Common myeloid progenitor, CD34-positive (primary cell): ENCODE measurements around the gene RASA1.

ENCODE experiments used
- CTCF ChIA-PET: fragments of 350-600 bp; sonication (Branson Sonifier 250); formaldehyde crosslinking; loops from one replicate; lab custom pipeline; 2021; ENCODE audit warnings: antibody characterized with exemption; lab: Charles Lee
- POLR2A ChIA-PET: fragments of 350-600 bp; sonication (Branson Sonifier 250); formaldehyde crosslinking; loops from one replicate; lab custom pipeline; 2021; ENCODE audit warnings: antibody characterized with exemption; lab: Charles Lee
- DNase-seq, 3 donors: peaks; one replicate each; pipeline versions ENCODE4 v3.0.0 to v3.0.0-alpha.2; 2013
- H3K27ac ChIP-seq, 2 experiments: 1 replicate in 1 of 2; 2 replicates in 1 of 2; pipeline ENCODE4 v1.7.0; 2013; ENCODE audit warnings: inconsistent platforms in 2 of 2, low read length in 2 of 2, mild to moderate bottlenecking in 2 of 2, low read depth in 1 of 2, moderate library complexity in 1 of 2; ENCODE audit not compliant: severe bottlenecking in 2 of 2, insufficient read depth in 1 of 2, poor library complexity in 1 of 2
- H3K27me3 ChIP-seq, 5 experiments: replicated peaks in 2 of 5; 1 replicate in 3 of 5; 2 replicates in 2 of 5; pipeline versions ENCODE4 v1.6.1 to v1.7.0; 2013; ENCODE audit warnings: low read length in 4 of 5, mild to moderate bottlenecking in 2 of 5, moderate library complexity in 2 of 5, inconsistent platforms in 1 of 5; ENCODE audit not compliant: insufficient read depth in 5 of 5, control insufficient read depth in 4 of 5
- H3K36me3 ChIP-seq, 4 experiments: 1 replicate in 2 of 4; 2 replicates in 2 of 4; pipeline versions ENCODE4 v1.6.1 to v1.7.0; 2013; ENCODE audit warnings: low read length in 3 of 4, control low read depth in 1 of 4, mild to moderate bottlenecking in 1 of 4; ENCODE audit not compliant: control insufficient read depth in 4 of 4, insufficient read depth in 4 of 4
- H3K4me1 ChIP-seq, 4 experiments: 1 replicate in 3 of 4; 2 replicates in 1 of 4; pipeline versions ENCODE4 v1.6.1 to v1.7.1; 2013; ENCODE audit warnings: low read length in 3 of 4, mild to moderate bottlenecking in 3 of 4, control low read depth in 1 of 4, inconsistent platforms in 1 of 4, moderate library complexity in 1 of 4; ENCODE audit not compliant: control insufficient read depth in 4 of 4, insufficient read depth in 4 of 4; ENCODE audit errors: control extremely low read depth in 1 of 4
- H3K4me3 ChIP-seq, 7 experiments: 1 replicate in 4 of 7; 2 replicates in 3 of 7; pipeline versions ENCODE4 v1.5.1 to v1.7.0; 2013; ENCODE audit warnings: mild to moderate bottlenecking in 7 of 7, low read length in 6 of 7, moderate library complexity in 6 of 7, inconsistent platforms in 2 of 7, low read depth in 2 of 7, control low read depth in 1 of 7; ENCODE audit not compliant: insufficient read depth in 4 of 7, control insufficient read depth in 1 of 7; ENCODE audit errors: extremely low read depth in 1 of 7
- H3K9me3 ChIP-seq, 5 experiments: 1 replicate in 4 of 5; 2 replicates in 1 of 5; pipeline versions ENCODE4 v1.6.1 to v1.7.1; 2013; ENCODE audit warnings: low read length in 4 of 5, mild to moderate bottlenecking in 2 of 5, inconsistent platforms in 1 of 5, low read depth in 1 of 5, moderate library complexity in 1 of 5; ENCODE audit not compliant: control insufficient read depth in 4 of 5, insufficient read depth in 2 of 5; ENCODE audit errors: control extremely low read depth in 1 of 5
- WGBS: methylation state at CpG from one replicate; pipeline ENCODE4 v1.1.5; 2013; ENCODE audit not compliant: insufficient coverage; 5-methylcytosine and 5-hydroxymethylcytosine counted together

The RASA1 gene

GRCh38 chr5:87423755-87424154 is 156.1 kb downstream of the RASA1 start:
- Histone ChIP-seq H3K4me1 (no peaks in the 10 kb centered on the region), H3K27me3 (no peaks in the 10 kb centered on the region), H3K27ac (no peak overlapping the region), H3K36me3 (no peaks in the 10 kb centered on the region), H3K4me3 (no peak overlapping the region), H3K9me3 (no peaks in the 10 kb centered on the region)
- DNase-seq = no peak
- CTCF ChIA-PET = no interaction called here
- WGBS = no CpG with 5 or more reads among the region's 1 CpG
- POLR2A ChIA-PET = no interaction called here

- Histone ChIP-seq H3K9me3 (no peaks in the 10 kb centered on the region), H3K27ac (no peak overlapping the region), H3K27me3 (peaks cover 0 to 4% (median 0%) of the 10 kb centered on the region in 5 experiments), H3K36me3 (no peaks in the 10 kb centered on the region), H3K4me1 (no peaks in the 10 kb centered on the region), H3K4me3 (no peak overlapping the region)
- CTCF ChIA-PET = no interaction called here
- DNase-seq = no peak
- POLR2A ChIA-PET = no interaction called here
Measured at GRCh38 chr5:87430863-87431457, 163.3 kb downstream of the RASA1 start.

GRCh38 chr5:87432460-87432859 is 164.8 kb downstream of the RASA1 start:
- CTCF ChIA-PET = no interaction called here

GRCh38 chr5:87433945-87434344 is 166.3 kb downstream of the RASA1 start:
- DNase-seq = no peak
- H3K9me3 ChIP-seq = no peaks in the 10 kb centered on the region
- WGBS = no CpG with 5 or more reads among the region's 1 CpG
- H3K27ac ChIP-seq = no peak overlapping the region
- ChIA-PET POLR2A (no interaction called here), CTCF (no interaction called here)
- H3K4me3 ChIP-seq = no peak overlapping the region
- H3K27me3 ChIP-seq = peaks cover 0 to 4% (median 0%) of the 10 kb centered on the region in 5 experiments
- H3K36me3 ChIP-seq = no peaks in the 10 kb centered on the region
- H3K4me1 ChIP-seq = no peaks in the 10 kb centered on the region

More at GRCh38 chr5:87432460-87432859, 164.8 kb downstream of the RASA1 start:
- Histone ChIP-seq H3K4me1 (no peaks in the 10 kb centered on the region), H3K4me3 (no peak overlapping the region), H3K27ac (no peak overlapping the region), H3K27me3 (peaks cover 0 to 4% (median 0%) of the 10 kb centered on the region in 5 experiments), H3K9me3 (no peaks in the 10 kb centered on the region), H3K36me3 (no peaks in the 10 kb centered on the region)
- 50% methylated on average over 1 of the region's 2 CpGs for WGBS
- POLR2A ChIA-PET = no interaction called here
- no peak for DNase-seq

- Histone ChIP-seq H3K27me3 (peaks cover 0 to 4% (median 0%) of the 10 kb centered on the region in 5 experiments), H3K4me3 (no peak overlapping the region), H3K36me3 (no peaks in the 10 kb centered on the region), H3K4me1 (no peaks in the 10 kb centered on the region), H3K27ac (no peak overlapping the region), H3K9me3 (no peaks in the 10 kb centered on the region)
- WGBS = no CpG with 5 or more reads among the region's 1 CpG
- ChIA-PET POLR2A (no interaction called here), CTCF (no interaction called here)
- no peak for DNase-seq
Measured at GRCh38 chr5:87434461-87434860, 166.8 kb downstream of the RASA1 start.

- DNase-seq = no peak
- Histone ChIP-seq H3K4me3 (no peak overlapping the region), H3K4me1 (no peaks in the 10 kb centered on the region), H3K9me3 (no peaks in the 10 kb centered on the region), H3K27me3 (peaks cover 0 to 4% (median 0%) of the 10 kb centered on the region in 5 experiments), H3K27ac (no peak overlapping the region), H3K36me3 (no peaks in the 10 kb centered on the region)
- WGBS = no CpG with 5 or more reads among the region's 2 CpGs
- CTCF ChIA-PET = no interaction called here
- POLR2A ChIA-PET = no interaction called here
Measured at GRCh38 chr5:87435144-87435694, 167.5 kb downstream of the RASA1 start.

- no CpG with 5 or more reads among the region's 1 CpG for WGBS
- H3K36me3 ChIP-seq = no peaks in the 10 kb centered on the region
- POLR2A ChIA-PET = no interaction called here
- H3K27ac ChIP-seq = no peak overlapping the region
- no peaks in the 10 kb centered on the region for H3K27me3 ChIP-seq
- DNase-seq = no peak
- CTCF ChIA-PET = no interaction called here
- no peaks in the 10 kb centered on the region for H3K4me1 ChIP-seq
- H3K9me3 ChIP-seq = no peaks in the 10 kb centered on the region
- no peak overlapping the region for H3K4me3 ChIP-seq
Measured at GRCh38 chr5:87437724-87438123, 170.0 kb downstream of the RASA1 start.
